ENCODE results near the gene RASGRF1.

GRCh38 chr15:78996894-78997275 lies 93.7 kb downstream of the RASGRF1 start:
- TF ChIP-seq, protein P1, sequence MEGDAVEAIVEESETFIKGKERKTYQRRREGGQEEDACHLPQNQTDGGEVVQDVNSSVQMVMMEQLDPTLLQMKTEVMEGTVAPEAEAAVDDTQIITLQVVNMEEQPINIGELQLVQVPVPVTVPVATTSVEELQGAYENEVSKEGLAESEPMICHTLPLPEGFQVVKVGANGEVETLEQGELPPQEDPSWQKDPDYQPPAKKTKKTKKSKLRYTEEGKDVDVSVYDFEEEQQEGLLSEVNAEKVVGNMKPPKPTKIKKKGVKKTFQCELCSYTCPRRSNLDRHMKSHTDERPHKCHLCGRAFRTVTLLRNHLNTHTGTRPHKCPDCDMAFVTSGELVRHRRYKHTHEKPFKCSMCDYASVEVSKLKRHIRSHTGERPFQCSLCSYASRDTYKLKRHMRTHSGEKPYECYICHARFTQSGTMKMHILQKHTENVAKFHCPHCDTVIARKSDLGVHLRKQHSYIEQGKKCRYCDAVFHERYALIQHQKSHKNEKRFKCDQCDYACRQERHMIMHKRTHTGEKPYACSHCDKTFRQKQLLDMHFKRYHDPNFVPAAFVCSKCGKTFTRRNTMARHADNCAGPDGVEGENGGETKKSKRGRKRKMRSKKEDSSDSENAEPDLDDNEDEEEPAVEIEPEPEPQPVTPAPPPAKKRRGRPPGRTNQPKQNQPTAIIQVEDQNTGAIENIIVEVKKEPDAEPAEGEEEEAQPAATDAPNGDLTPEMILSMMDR (IDR thresholded peaks at IDR 0.05): no peak
- TF ChIP-seq POLR2A (IDR thresholded peaks at IDR 0.05) (no peak), POLR2AphosphoS5 (IDR thresholded peaks at IDR 0.05) (no peak)

Data from prostate gland (tissue), 2 donors.